GM12872 (cell line): ENCODE data around the gene SDHB.

Experiments used
- TF ChIP-seq, protein P1 (sequence below): IDR thresholded peaks from 3 replicates; pipeline ENCODE4 v1.5.1; 2011; ENCODE audit warnings: low read depth, mild to moderate bottlenecking, low read length, moderate library complexity; ENCODE audit not compliant: insufficient read depth

Gene SDHB

GRCh38 chr1:17065666-17066065 lies 11.8 kb upstream of the SDHB start:
- TF ChIP-seq, protein P1, sequence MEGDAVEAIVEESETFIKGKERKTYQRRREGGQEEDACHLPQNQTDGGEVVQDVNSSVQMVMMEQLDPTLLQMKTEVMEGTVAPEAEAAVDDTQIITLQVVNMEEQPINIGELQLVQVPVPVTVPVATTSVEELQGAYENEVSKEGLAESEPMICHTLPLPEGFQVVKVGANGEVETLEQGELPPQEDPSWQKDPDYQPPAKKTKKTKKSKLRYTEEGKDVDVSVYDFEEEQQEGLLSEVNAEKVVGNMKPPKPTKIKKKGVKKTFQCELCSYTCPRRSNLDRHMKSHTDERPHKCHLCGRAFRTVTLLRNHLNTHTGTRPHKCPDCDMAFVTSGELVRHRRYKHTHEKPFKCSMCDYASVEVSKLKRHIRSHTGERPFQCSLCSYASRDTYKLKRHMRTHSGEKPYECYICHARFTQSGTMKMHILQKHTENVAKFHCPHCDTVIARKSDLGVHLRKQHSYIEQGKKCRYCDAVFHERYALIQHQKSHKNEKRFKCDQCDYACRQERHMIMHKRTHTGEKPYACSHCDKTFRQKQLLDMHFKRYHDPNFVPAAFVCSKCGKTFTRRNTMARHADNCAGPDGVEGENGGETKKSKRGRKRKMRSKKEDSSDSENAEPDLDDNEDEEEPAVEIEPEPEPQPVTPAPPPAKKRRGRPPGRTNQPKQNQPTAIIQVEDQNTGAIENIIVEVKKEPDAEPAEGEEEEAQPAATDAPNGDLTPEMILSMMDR, result no peak

DNA sequence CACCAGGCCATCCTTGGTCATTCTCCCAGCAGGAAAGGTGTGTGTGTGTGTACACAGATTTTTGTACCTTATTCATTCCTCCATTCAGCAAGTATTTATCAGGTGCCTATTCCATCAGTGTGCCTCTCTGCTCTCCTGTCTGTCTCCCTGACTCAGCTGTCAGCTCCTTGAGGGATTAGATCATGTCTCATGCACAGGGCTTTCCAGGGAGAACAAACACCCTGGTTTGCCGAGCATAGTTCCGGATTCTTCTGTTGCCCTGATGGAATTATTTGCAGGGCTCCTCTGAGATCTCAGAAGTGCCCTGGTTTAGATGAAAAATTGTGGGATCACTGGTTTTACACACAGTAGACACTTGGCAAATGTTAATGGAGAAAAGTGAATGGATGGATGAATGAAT lies 8.1 kb upstream of the SDHB start:
- TF ChIP-seq, protein P1, result no peak

DNA sequence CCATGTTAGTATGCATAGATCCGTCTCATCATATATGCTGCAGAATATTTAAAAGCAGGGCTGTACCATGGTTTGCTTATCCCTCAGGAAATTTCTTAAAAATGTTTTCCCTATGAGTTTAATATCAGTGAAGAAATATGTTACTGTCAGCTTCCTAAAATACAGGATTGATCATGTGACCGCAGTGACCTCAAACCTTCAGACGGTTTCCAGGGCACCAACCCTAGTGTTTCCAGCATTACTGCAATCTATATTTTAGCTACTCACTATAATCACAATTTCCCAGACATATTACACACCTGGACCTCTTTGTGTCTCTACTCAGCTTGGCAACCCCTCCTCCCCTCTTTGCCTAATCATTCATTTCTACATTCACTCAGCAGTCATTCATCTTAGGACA lies 7.7 kb upstream of the SDHB start:
- TF ChIP-seq, protein P1, result no peak

GRCh38 chr1:17060306-17060749 lies 6.5 kb upstream of the SDHB start:
- TF ChIP-seq, protein P1, result no peak

DNA sequence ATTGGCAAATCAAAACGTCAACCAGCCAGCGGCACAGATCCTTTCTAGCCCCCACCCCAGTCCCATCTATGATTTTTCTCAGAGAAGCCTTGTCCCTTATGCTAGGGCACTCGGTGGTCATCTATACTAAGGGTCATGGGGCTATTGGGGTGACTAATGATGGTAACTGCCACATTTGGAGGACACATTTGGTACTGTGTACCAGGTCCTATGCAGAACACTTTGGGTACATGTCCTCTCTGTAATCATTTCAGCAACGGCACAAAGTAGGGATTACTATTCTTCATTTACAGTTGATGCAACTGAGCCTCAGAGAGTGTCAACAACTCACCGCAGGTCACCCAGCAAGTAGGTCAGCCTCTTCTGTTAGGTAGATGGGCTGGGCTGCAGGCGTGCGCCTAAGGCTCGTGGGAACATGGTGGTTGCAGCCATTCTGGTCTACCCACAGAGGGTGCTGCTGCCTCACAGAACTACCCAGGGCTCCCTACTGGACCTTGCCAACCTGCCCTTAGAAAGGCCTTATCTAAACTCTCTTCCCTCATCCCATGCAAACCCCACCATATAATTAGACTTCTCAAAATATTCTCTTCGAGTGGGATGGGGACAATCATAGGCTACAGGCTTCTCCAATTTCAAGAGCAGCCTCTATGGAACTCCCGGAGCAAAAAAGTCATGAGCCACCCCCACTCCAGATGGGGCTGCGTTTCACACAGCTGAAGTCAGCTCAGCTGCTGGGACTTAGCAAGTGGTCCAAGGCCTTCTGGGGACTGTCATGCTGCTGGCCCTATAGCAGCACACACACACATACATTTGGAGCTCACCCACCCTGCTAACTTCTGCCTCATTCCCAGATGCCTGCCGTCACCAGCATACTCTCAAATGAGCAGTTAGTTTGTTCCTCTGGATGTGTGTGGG lies 5.8 kb upstream of the SDHB start:
- TF ChIP-seq, protein P1, result peak; percentile 92

- TF ChIP-seq, protein P1, result no peak
Observed at GRCh38 chr1:17056551-17056950, 2.7 kb upstream of the SDHB start.

DNA sequence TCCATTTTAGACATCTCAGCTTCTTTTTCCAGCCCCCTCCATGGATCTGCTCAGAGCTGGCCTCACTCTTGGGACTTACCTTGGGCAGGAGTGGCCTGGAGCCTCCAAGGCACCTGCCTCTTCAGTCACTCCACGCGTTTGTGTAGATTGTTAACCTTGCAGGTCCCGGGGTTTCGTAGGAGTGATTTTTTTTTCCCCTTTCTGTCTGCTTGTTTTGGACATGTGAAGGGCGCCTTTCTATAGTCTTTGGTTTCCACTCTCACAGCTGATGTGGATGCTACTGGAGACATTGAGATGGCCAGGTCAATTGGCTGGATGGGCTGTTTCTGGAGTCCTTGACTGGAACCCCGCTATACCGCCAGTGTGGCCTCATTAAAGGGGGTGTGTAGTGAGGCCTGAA lies 2.0 kb upstream of the SDHB start:
- TF ChIP-seq, protein P1, result no peak
